Epidermal melanocyte (primary cell): ENCODE measurements around the gene TEX261.

Source experiments
- DNase-seq: peaks from one replicate; pipeline ENCODE4 v3.0.0; 2011; ENCODE audit warnings: low spot score; ENCODE audit not compliant: insufficient read length

Gene TEX261

GRCh38 chr2:70937866-70938585 lies 56.6 kb downstream of the TEX261 start:
- DNase-seq = no peak

- no peak for DNase-seq
Measured at GRCh38 chr2:70936979-70937811, 57.5 kb downstream of the TEX261 start.

GRCh38 chr2:70936165-70936978 lies 58.3 kb downstream of the TEX261 start:
- DNase-seq = no peak
